IMR-90 (cell line): ENCODE measurements around the gene DMXL2. TPM values are rescaled to one million over a fixed set of nuclear protein-coding genes. Genes with fewer than 3 reads are reported as not detected.

ENCODE experiments used
- ATAC-seq: fragments of 200-7000 bp; cut with Tn5 transposase; 2 replicates; pipeline ENCODE4 v1.9.1; 2020; ENCODE audit warnings: low read depth, mild to moderate bottlenecking, moderate library complexity
- BruUV-seq: library from RNA; stranded (reverse); fragments of 400-500 nt; replicated peaks from 2 replicates; lab custom pipeline; 2021; lab: Mats Ljungman, UMichigan
- CTCF ChIA-PET: fragments of 300-600 bp; formaldehyde crosslinking; extraction: SDS; loops from one replicate; lab custom pipeline; 2021; ENCODE audit warnings: antibody characterized with exemption; lab: Yijun Ruan, JAX
- POLR2A ChIA-PET: fragments of 300-600 bp; sonication (Branson Sonifier 250); formaldehyde crosslinking; loops from one replicate; lab custom pipeline; 2022; ENCODE audit warnings: antibody characterized with exemption; ENCODE audit not compliant: unreplicated experiment; lab: Charles Lee
- DNase-seq: peaks from one replicate; pipeline ENCODE4 v3.0.0; 2013
- H2AFZ ChIP-seq: replicated peaks from 2 replicates; pipeline ENCODE3; 2013; ENCODE audit warnings: low read length, mild to moderate bottlenecking; ENCODE audit not compliant: poor library complexity
- H2AK5ac ChIP-seq: 2 replicates; pipeline ENCODE4 v1.6.1; 2013; ENCODE audit warnings: low read depth, low read length, inconsistent platforms
- H2AK9ac ChIP-seq: replicated peaks from 2 replicates; pipeline ENCODE3; 2013; ENCODE audit warnings: mild to moderate bottlenecking, low read depth, low read length, moderate library complexity; ENCODE audit not compliant: poor library complexity
- H2BK120ac ChIP-seq: 2 replicates; pipeline ENCODE4 v1.6.1; 2013; ENCODE audit warnings: low read depth, low read length, inconsistent platforms
- H2BK15ac ChIP-seq: 3 replicates; pipeline ENCODE4 v1.6.1; 2013; ENCODE audit warnings: low read depth, low read length, inconsistent platforms
- H2BK20ac ChIP-seq: 2 replicates; pipeline ENCODE4 v1.6.1; 2013; ENCODE audit warnings: low read depth, mild to moderate bottlenecking, inconsistent platforms, low read length, moderate library complexity
- H2BK5ac ChIP-seq: 2 replicates; pipeline ENCODE4 v1.6.1; 2013; ENCODE audit warnings: mild to moderate bottlenecking, low read depth, low read length, inconsistent platforms; ENCODE audit not compliant: poor library complexity, severe bottlenecking
- H3K14ac ChIP-seq: replicated peaks from 2 replicates; pipeline ENCODE4 v1.6.1; 2013; ENCODE audit warnings: low read depth, low read length, inconsistent platforms
- H3K18ac ChIP-seq: 2 replicates; pipeline ENCODE4 v1.6.1; 2013; ENCODE audit warnings: low read depth, low read length, control low read depth
- H3K23ac ChIP-seq: 2 replicates; pipeline ENCODE4 v1.6.1; 2013; ENCODE audit warnings: low read depth, low read length, inconsistent platforms
- H3K27ac ChIP-seq: 2 replicates; pipeline ENCODE4 v1.5.1; 2013; ENCODE audit warnings: mild to moderate bottlenecking, control low read depth, low read length; ENCODE audit not compliant: insufficient read depth
- H3K27me3 ChIP-seq: 2 replicates; pipeline ENCODE4 v1.6.1; 2013; ENCODE audit warnings: low read length; ENCODE audit not compliant: control insufficient read depth, insufficient read depth
- H3K36me3 ChIP-seq: 2 replicates; pipeline ENCODE4 v1.6.1; 2013; ENCODE audit warnings: low read length, mixed read lengths; ENCODE audit not compliant: control insufficient read depth, insufficient read depth
- H3K4ac ChIP-seq: 2 replicates; pipeline ENCODE4 v1.6.1; 2013; ENCODE audit warnings: low read depth, low read length, inconsistent platforms
- H3K4me1 ChIP-seq: 2 replicates; pipeline ENCODE4 v1.6.1; 2013; ENCODE audit warnings: low read length, mixed read lengths; ENCODE audit not compliant: control insufficient read depth, insufficient read depth
- H3K4me2 ChIP-seq: 2 replicates; pipeline ENCODE4 v1.6.1; 2013; ENCODE audit warnings: low read depth, mild to moderate bottlenecking, control low read depth, low read length, moderate library complexity
- H3K4me3 ChIP-seq: 2 replicates; pipeline ENCODE4 v1.5.1; 2013; ENCODE audit warnings: low read depth, mild to moderate bottlenecking, control low read depth, low read length, moderate library complexity; ENCODE audit not compliant: insufficient read depth
- H3K56ac ChIP-seq: 2 replicates; pipeline ENCODE4 v1.6.1; 2013; ENCODE audit warnings: low read length, inconsistent platforms; ENCODE audit not compliant: insufficient read depth; ENCODE audit errors: extremely low read depth
- H3K79me1 ChIP-seq, 2 experiments: 2 replicates each; pipeline ENCODE4 v1.6.1; 2013; ENCODE audit warnings: low read length in 2 of 2, inconsistent platforms in 1 of 2, low read depth in 1 of 2
- H3K9ac ChIP-seq: 2 replicates; pipeline ENCODE4 v1.6.1; 2013; ENCODE audit warnings: low read depth, low read length, control low read depth
- H3K9me1 ChIP-seq: 2 replicates; pipeline ENCODE4 v1.6.1; 2013; ENCODE audit warnings: low read length, inconsistent platforms; ENCODE audit not compliant: insufficient read depth
- H3K9me3 ChIP-seq: 2 replicates; pipeline ENCODE4 v1.6.1; 2013; ENCODE audit warnings: low read length; ENCODE audit not compliant: control insufficient read depth, insufficient read depth
- H4K20me1 ChIP-seq: 2 replicates; pipeline ENCODE4 v1.6.1; 2013; ENCODE audit warnings: low read length, inconsistent platforms; ENCODE audit not compliant: insufficient read depth
- H4K5ac ChIP-seq: 2 replicates; pipeline ENCODE4 v1.6.1; 2013; ENCODE audit warnings: mild to moderate bottlenecking, low read depth, low read length, control low read depth
- H4K8ac ChIP-seq, 2 experiments: 2 replicates each; pipeline ENCODE4 v1.6.1; 2013; ENCODE audit warnings: low read depth in 2 of 2, low read length in 2 of 2, control low read depth in 1 of 2, inconsistent platforms in 1 of 2
- H4K91ac ChIP-seq: 2 replicates; pipeline ENCODE4 v1.6.1; 2013; ENCODE audit warnings: low read depth, low read length, inconsistent platforms; ENCODE audit not compliant: insufficient read depth
- BHLHE40 ChIP-seq: fragments of 150-350 bp; IDR thresholded peaks from 2 replicates; pipeline ENCODE4 v1.6.1; 2016; ENCODE audit warnings: mild to moderate bottlenecking, low read depth, low read length
- CEBPB ChIP-seq: IDR thresholded peaks from 2 replicates; pipeline ENCODE4 v1.6.1; 2012; ENCODE audit warnings: low read depth, low read length, improper control_type of control experiment
- MAFK ChIP-seq: IDR thresholded peaks from 2 replicates; pipeline ENCODE4 v1.6.1; 2012; ENCODE audit warnings: low read depth, low read length, improper control_type of control experiment
- MAZ ChIP-seq: IDR thresholded peaks from 2 replicates; pipeline ENCODE4 v1.6.1; 2012; ENCODE audit warnings: low read depth, mild to moderate bottlenecking, low read length, improper control_type of control experiment, moderate library complexity, borderline replicate concordance
- NFE2L2 ChIP-seq: fragments of 150-350 bp; IDR thresholded peaks from 2 replicates; pipeline ENCODE4 v1.6.1; 2016; ENCODE audit warnings: low read depth, mild to moderate bottlenecking, low read length
- POLR2A ChIP-seq: IDR thresholded peaks from 2 replicates; pipeline ENCODE4 v1.6.1; 2012; ENCODE audit warnings: mild to moderate bottlenecking, low read depth, low read length
- RCOR1 ChIP-seq: IDR thresholded peaks from 2 replicates; pipeline ENCODE4 v1.6.1; 2012; ENCODE audit warnings: mild to moderate bottlenecking, low read length, improper control_type of control experiment; ENCODE audit not compliant: insufficient replicate concordance
- WGBS, 2 experiments: methylation state at CpG; one replicate each; pipeline versions ENCODE4 v1.1.5 to v1.1.7; 2013; ENCODE audit warnings: missing lambda C conversion rate in 2 of 2; ENCODE audit not compliant: insufficient read length in 1 of 2; ENCODE audit errors: extremely low coverage in 2 of 2; 5-methylcytosine and 5-hydroxymethylcytosine counted together
- dilution Hi-C: fragments of 300-500 bp; cut with HindIII; formaldehyde crosslinking; loops from one replicate; pipeline ENCODE4 v1.14.3; 2018; ENCODE audit warnings: low sequenced_read_pairs; ENCODE audit not compliant: unreplicated experiment
- in situ Hi-C: fragments of 300-500 bp; cut with MboI; formaldehyde crosslinking; loops from 3 replicates; pipeline ENCODE4 v1.14.3; 2019; ENCODE audit warnings: low sequenced_read_pairs, inconsistent platforms, mixed read lengths
- intact Hi-C: fragments of 100-400 bp; cut with micrococcal nuclease; formaldehyde crosslinking; loops from 2 replicates; pipeline ENCODE4 v1.10.0; 2022
- polyA plus RNA-seq, 3 experiments: library from polyadenylated mRNA; depleted of rRNA; stranded (reverse); fragments of >200 nt; gene quantifications; 2 replicates each; pipeline ENCODE4 v1.2.3, GENCODE V29; 2012; ENCODE audit warnings: low replicate concordance in 1 of 3
- total RNA-seq: library from RNA; depleted of rRNA; stranded (reverse); fragments of >200 nt; gene quantifications from 2 replicates; pipeline ENCODE4 v1.2.3, GENCODE V29; 2012
- TF ChIP-seq, protein P1 (sequence below): fragments of 150-350 bp; IDR thresholded peaks from 2 replicates; pipeline ENCODE4 v1.6.1; 2017; ENCODE audit warnings: mild to moderate bottlenecking, antibody characterized with exemption, low read length, low read depth
- TF ChIP-seq, protein P2 (sequence below): fragments of 150-350 bp; IDR thresholded peaks from 2 replicates; pipeline ENCODE4 v1.6.1; 2016; ENCODE audit warnings: low read depth, mild to moderate bottlenecking, low read length, moderate library complexity, borderline replicate concordance
- TF ChIP-seq, protein P3 (sequence below): conservative IDR thresholded peaks from 2 replicates; pipeline ENCODE4 v1.5.1; 2012; ENCODE audit warnings: mild to moderate bottlenecking, low read depth, low read length, improper control_type of control experiment

The DMXL2 gene
- total and polyA plus RNA-seq, 2 of the 4 experiments (the other 2 are of a cell fraction): 9.7 to 21.9 TPM

GRCh38 chr15:51617886-51618285, 4.7 kb downstream of the DMXL2 start (continued):
- TF ChIP-seq, protein P1, sequence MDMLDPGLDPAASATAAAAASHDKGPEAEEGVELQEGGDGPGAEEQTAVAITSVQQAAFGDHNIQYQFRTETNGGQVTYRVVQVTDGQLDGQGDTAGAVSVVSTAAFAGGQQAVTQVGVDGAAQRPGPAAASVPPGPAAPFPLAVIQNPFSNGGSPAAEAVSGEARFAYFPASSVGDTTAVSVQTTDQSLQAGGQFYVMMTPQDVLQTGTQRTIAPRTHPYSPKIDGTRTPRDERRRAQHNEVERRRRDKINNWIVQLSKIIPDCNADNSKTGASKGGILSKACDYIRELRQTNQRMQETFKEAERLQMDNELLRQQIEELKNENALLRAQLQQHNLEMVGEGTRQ: no peak
- TF ChIP-seq RCOR1 (no peak), BHLHE40 (no peak)
- TF ChIP-seq, protein P2, sequence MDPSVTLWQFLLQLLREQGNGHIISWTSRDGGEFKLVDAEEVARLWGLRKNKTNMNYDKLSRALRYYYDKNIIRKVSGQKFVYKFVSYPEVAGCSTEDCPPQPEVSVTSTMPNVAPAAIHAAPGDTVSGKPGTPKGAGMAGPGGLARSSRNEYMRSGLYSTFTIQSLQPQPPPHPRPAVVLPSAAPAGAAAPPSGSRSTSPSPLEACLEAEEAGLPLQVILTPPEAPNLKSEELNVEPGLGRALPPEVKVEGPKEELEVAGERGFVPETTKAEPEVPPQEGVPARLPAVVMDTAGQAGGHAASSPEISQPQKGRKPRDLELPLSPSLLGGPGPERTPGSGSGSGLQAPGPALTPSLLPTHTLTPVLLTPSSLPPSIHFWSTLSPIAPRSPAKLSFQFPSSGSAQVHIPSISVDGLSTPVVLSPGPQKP: no peak

- Histone ChIP-seq H3K27me3 (no peaks in the 10 kb centered on the region), H4K5ac (no peak overlapping the region), H3K36me3 (no peaks in the 10 kb centered on the region), H2BK15ac (no peak overlapping the region), H2BK20ac (no peak overlapping the region), H3K9ac (no peak overlapping the region), H3K18ac (no peak overlapping the region), H4K91ac (no peak overlapping the region), H4K20me1 (0 out of 2 replicates have a peak, but pooled peaks cover 5% of the 10 kb centered on the region), H2BK5ac (no peak overlapping the region), H4K8ac (no peak overlapping the region), H3K4me2 (no peak overlapping the region), H3K4ac (no peak overlapping the region), H2AK9ac (no peak overlapping the region), H3K9me1 (no peaks in the 10 kb centered on the region), H3K9me3 (peaks cover 1% of the 10 kb centered on the region; the same call in 1 of the 2 replicates), H2BK120ac (no peak overlapping the region), H3K4me1 (no peaks in the 10 kb centered on the region), H3K14ac (no peak overlapping the region), H3K56ac (no peak overlapping the region), H3K4me3 (no peak overlapping the region), H2AK5ac (no peak overlapping the region), H3K27ac (no peak overlapping the region), H3K79me1 (peaks cover 9 to 12% of the 10 kb centered on the region in 2 experiments; a peak in 3 of 4 replicates), H2AFZ (no peak overlapping the region), H3K23ac (no peak overlapping the region)
- POLR2A ChIA-PET: no interaction called here
- dilution Hi-C loops: no loop called here
- BruUV-seq: no TSS peak
- DNase-seq: no peak
- no peak for ATAC-seq
- intact Hi-C loops: no loop called here
- CTCF ChIA-PET: no interaction called here
- in situ Hi-C loops: no loop called here
- WGBS, 2 experiments: no CpG with 5 or more reads among the region's 3 CpGs
- TF ChIP-seq MAZ (no peak), MAFK (peak; percentile 23; the same call in 1 of the 2 replicates), NFE2L2 (no peak), CEBPB (0 out of 2 replicates have a peak, but pooled peaks have one; percentile 2), POLR2A (no peak)
- TF ChIP-seq, protein P3, sequence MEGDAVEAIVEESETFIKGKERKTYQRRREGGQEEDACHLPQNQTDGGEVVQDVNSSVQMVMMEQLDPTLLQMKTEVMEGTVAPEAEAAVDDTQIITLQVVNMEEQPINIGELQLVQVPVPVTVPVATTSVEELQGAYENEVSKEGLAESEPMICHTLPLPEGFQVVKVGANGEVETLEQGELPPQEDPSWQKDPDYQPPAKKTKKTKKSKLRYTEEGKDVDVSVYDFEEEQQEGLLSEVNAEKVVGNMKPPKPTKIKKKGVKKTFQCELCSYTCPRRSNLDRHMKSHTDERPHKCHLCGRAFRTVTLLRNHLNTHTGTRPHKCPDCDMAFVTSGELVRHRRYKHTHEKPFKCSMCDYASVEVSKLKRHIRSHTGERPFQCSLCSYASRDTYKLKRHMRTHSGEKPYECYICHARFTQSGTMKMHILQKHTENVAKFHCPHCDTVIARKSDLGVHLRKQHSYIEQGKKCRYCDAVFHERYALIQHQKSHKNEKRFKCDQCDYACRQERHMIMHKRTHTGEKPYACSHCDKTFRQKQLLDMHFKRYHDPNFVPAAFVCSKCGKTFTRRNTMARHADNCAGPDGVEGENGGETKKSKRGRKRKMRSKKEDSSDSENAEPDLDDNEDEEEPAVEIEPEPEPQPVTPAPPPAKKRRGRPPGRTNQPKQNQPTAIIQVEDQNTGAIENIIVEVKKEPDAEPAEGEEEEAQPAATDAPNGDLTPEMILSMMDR: no peak
Observed at GRCh38 chr15:51613951-51614350, 8.6 kb downstream of the DMXL2 start.
